GM10847 (cell line): Measurements from ENCODE around the gene CELF5.

ENCODE experiments used
- POLR2A ChIP-seq: IDR thresholded peaks from 2 replicates; pipeline ENCODE4 v1.6.1; 2011; ENCODE audit not compliant: insufficient read length; ENCODE audit errors: extremely low read depth

CELF5 gene

GRCh38 chr19:3325451-3325850 is 101.0 kb downstream of the CELF5 start:
- TF ChIP-seq POLR2A: no peak

- TF ChIP-seq POLR2A: no peak
Measured at GRCh38 chr19:3328743-3329142, 104.3 kb downstream of the CELF5 start.

- no peak for TF ChIP-seq POLR2A
Measured at GRCh38 chr19:3330047-3330446, 105.6 kb downstream of the CELF5 start.

GRCh38 chr19:3333020-3333583 is 108.6 kb downstream of the CELF5 start:
- no peak for TF ChIP-seq POLR2A

GRCh38 chr19:3333662-3334061 is 109.2 kb downstream of the CELF5 start:
- TF ChIP-seq POLR2A: no peak

GRCh38 chr19:3335431-3336350 is 111.2 kb downstream of the CELF5 start:
- TF ChIP-seq POLR2A: no peak

- TF ChIP-seq POLR2A: no peak
Measured at GRCh38 chr19:3336351-3336679, 111.9 kb downstream of the CELF5 start.

- no peak for TF ChIP-seq POLR2A
Measured at GRCh38 chr19:3336680-3337523, 112.4 kb downstream of the CELF5 start.

- no peak for TF ChIP-seq POLR2A
Measured at GRCh38 chr19:3338541-3339181, 114.2 kb downstream of the CELF5 start.

- no peak for TF ChIP-seq POLR2A
Measured at GRCh38 chr19:3340340-3340739, 115.9 kb downstream of the CELF5 start.

GRCh38 chr19:3342246-3342645 is 117.8 kb downstream of the CELF5 start:
- no peak for TF ChIP-seq POLR2A

GRCh38 chr19:3343619-3344502 is 119.4 kb downstream of the CELF5 start:
- TF ChIP-seq POLR2A: no peak

- no peak for TF ChIP-seq POLR2A
Measured at GRCh38 chr19:3344608-3345598, 120.4 kb downstream of the CELF5 start.
